Neural cell (in vitro differentiated cells): Measurements from ENCODE around the gene SH3GL3. TPM values are rescaled to one million over a fixed set of nuclear protein-coding genes. Genes with fewer than 3 reads are reported as not detected.

Source experiments
- H2AFZ ChIP-seq: fragments of 200-600, 300-800 bp; sonication (generic), shearing (Covaris generic); 2 replicates; pipeline ENCODE4 v1.6.0; 2014; ENCODE audit warnings: low read depth, mild to moderate bottlenecking, antibody characterized with exemption, low read length, moderate library complexity
- H3F3A ChIP-seq: fragments of 200-600 bp; shearing (Covaris generic); 2 replicates; pipeline ENCODE4 v1.6.1; 2016; ENCODE audit warnings: mild to moderate bottlenecking, moderate library complexity, mixed read lengths, antibody characterized with exemption, low read length; ENCODE audit not compliant: insufficient read depth, poor library complexity, severe bottlenecking
- H3K27ac ChIP-seq: fragments of 200-600, 300-800 bp; sonication (generic), shearing (Covaris generic); 2 replicates; pipeline ENCODE4 v1.5.1; 2014; ENCODE audit warnings: mild to moderate bottlenecking, low read length, moderate library complexity
- H3K27me3 ChIP-seq: fragments of 300-800, 200-600 bp; sonication (generic), shearing (Covaris generic); 2 replicates; pipeline ENCODE4 v1.6.0; 2014; ENCODE audit warnings: mild to moderate bottlenecking, low read depth, low read length, moderate library complexity; ENCODE audit not compliant: insufficient read depth
- H3K36me3 ChIP-seq: fragments of 300-800, 200-600 bp; sonication (generic), shearing (Covaris generic); 2 replicates; pipeline ENCODE4 v1.5.1; 2014; ENCODE audit warnings: mild to moderate bottlenecking, antibody characterized with exemption, low read length, moderate library complexity; ENCODE audit not compliant: insufficient read depth
- H3K4me2 ChIP-seq: fragments of 300-800, 200-600 bp; sonication (generic), shearing (Covaris generic); 2 replicates; pipeline ENCODE4 v1.6.0; 2014; ENCODE audit warnings: mild to moderate bottlenecking, low read length
- H3K4me3 ChIP-seq: fragments of 300-800, 200-600 bp; sonication (generic), shearing (Covaris generic); 2 replicates; pipeline ENCODE4 v1.5.1; 2014; ENCODE audit warnings: mild to moderate bottlenecking, low read length, moderate library complexity
- H3K79me2 ChIP-seq: fragments of 200-600 bp; shearing (Covaris generic); replicated peaks from 2 replicates; pipeline ENCODE4 v1.6.0; 2014; ENCODE audit warnings: mild to moderate bottlenecking, low read length, moderate library complexity; ENCODE audit not compliant: insufficient read depth
- H3K9ac ChIP-seq: fragments of 300-800, 200-600 bp; sonication (generic), shearing (Covaris generic); 2 replicates; pipeline ENCODE4 v1.6.1; 2016; ENCODE audit warnings: mild to moderate bottlenecking, low read length, mixed read lengths
- H3K9me2 ChIP-seq: fragments of 200-600 bp; shearing (Covaris generic); 2 replicates; pipeline ENCODE4 v1.6.1; 2016; ENCODE audit warnings: mild to moderate bottlenecking, low read length, mixed read lengths; ENCODE audit not compliant: insufficient read depth
- H3K9me3 ChIP-seq: fragments of 200-600, 300-800 bp; sonication (generic), shearing (Covaris generic); 2 replicates; pipeline ENCODE4 v1.6.1; 2016; ENCODE audit warnings: mild to moderate bottlenecking, mixed run types, low read length, moderate library complexity, mixed read lengths
- H4K20me1 ChIP-seq: fragments of 200-600 bp; shearing (Covaris generic); 2 replicates; pipeline ENCODE4 v1.6.1; 2016; ENCODE audit warnings: mild to moderate bottlenecking, mixed run types; ENCODE audit not compliant: insufficient read depth
- CTCF ChIP-seq: fragments of 450-650 bp; IDR thresholded peaks from 2 replicates; pipeline ENCODE4 v1.5.1; 2014; ENCODE audit warnings: antibody characterized with exemption, mild to moderate bottlenecking, moderate library complexity; ENCODE audit not compliant: poor library complexity, severe bottlenecking
- EP300 ChIP-seq: fragments of 450-650 bp; conservative IDR thresholded peaks from 2 replicates; pipeline ENCODE4 v1.6.1; 2014; ENCODE audit warnings: antibody characterized with exemption, mild to moderate bottlenecking, moderate library complexity; ENCODE audit not compliant: poor library complexity, severe bottlenecking
- EZH2 ChIP-seq: fragments of 200-600, 300-800 bp; shearing (Covaris generic), sonication (generic); IDR thresholded peaks from 2 replicates; pipeline ENCODE4 v1.6.1; 2014; ENCODE audit warnings: antibody characterized with exemption, low read length, borderline replicate concordance, mild to moderate bottlenecking; ENCODE audit not compliant: insufficient read depth, poor library complexity, severe bottlenecking
- MXI1 ChIP-seq: fragments of 450-650 bp; conservative IDR thresholded peaks from 2 replicates; pipeline ENCODE4 v1.6.1; 2014; ENCODE audit warnings: antibody characterized with exemption, mild to moderate bottlenecking; ENCODE audit not compliant: poor library complexity, severe bottlenecking
- POLR2AphosphoS5 ChIP-seq: IDR thresholded peaks from 2 replicates; pipeline ENCODE4 v1.6.1; 2012
- RAD21 ChIP-seq: fragments of 450-650 bp; conservative IDR thresholded peaks from 2 replicates; pipeline ENCODE4 v1.6.1; 2014; ENCODE audit warnings: antibody characterized with exemption, mild to moderate bottlenecking, moderate library complexity
- REST ChIP-seq: IDR thresholded peaks from 2 replicates; pipeline ENCODE4 v1.6.1; 2012; ENCODE audit warnings: borderline replicate concordance
- SMC3 ChIP-seq: fragments of 450-650 bp; conservative IDR thresholded peaks from 2 replicates; pipeline ENCODE4 v1.6.1; 2014; ENCODE audit warnings: antibody characterized with exemption, mild to moderate bottlenecking, moderate library complexity; ENCODE audit not compliant: poor library complexity
- TAF1 ChIP-seq: IDR thresholded peaks from 2 replicates; pipeline ENCODE4 v1.6.1; 2012; ENCODE audit warnings: low read depth
- polyA plus RNA-seq: library from polyadenylated mRNA; depleted of rRNA; stranded (reverse); fragments of >200 nt; gene quantifications from 2 replicates; pipeline ENCODE4 v1.2.3, GENCODE V29; 2014

SH3GL3 gene
- polyA plus RNA-seq, 1 donor from 2014 or later, result 104 TPM

GRCh38 chr15:83549623-83550022 lies 102.5 kb downstream of the SH3GL3 start:
- Histone ChIP-seq H3K4me3 (no peak overlapping the region), H3K4me2 (no peak overlapping the region), H3K9ac (no peak overlapping the region), H3K79me2 (no peaks in the 10 kb centered on the region), H3K9me2 (no peaks in the 10 kb centered on the region), H3K27ac (no peak overlapping the region), H3K27me3 (no peaks in the 10 kb centered on the region), H3K9me3 (peaks cover 6% of the 10 kb centered on the region), H2AFZ (no peak overlapping the region), H3K36me3 (no peaks in the 10 kb centered on the region), H3F3A (no peaks in the 10 kb centered on the region), H4K20me1 (no peaks in the 10 kb centered on the region)
- TF ChIP-seq EP300, result no peak
- no peak for TF ChIP-seq MXI1
- TF ChIP-seq POLR2AphosphoS5, result no peak
- TF ChIP-seq TAF1, result no peak
- peak; percentile 29 for TF ChIP-seq REST
- TF ChIP-seq RAD21, result no peak
- no peak for TF ChIP-seq CTCF
- TF ChIP-seq EZH2, result no peak

- Histone ChIP-seq H3K4me2 (no peak overlapping the region), H3K27ac (no peak overlapping the region), H3K9me3 (no peaks in the 10 kb centered on the region), H3K27me3 (no peaks in the 10 kb centered on the region), H3K36me3 (no peaks in the 10 kb centered on the region), H3K9ac (no peak overlapping the region), H3K9me2 (no peaks in the 10 kb centered on the region), H2AFZ (no peak overlapping the region), H3K4me3 (no peak overlapping the region), H4K20me1 (no peaks in the 10 kb centered on the region), H3F3A (no peaks in the 10 kb centered on the region), H3K79me2 (no peaks in the 10 kb centered on the region)
- no peak for TF ChIP-seq EP300
- no peak for TF ChIP-seq TAF1
- no peak for TF ChIP-seq RAD21
- no peak for TF ChIP-seq SMC3
- no peak for TF ChIP-seq POLR2AphosphoS5
- no peak for TF ChIP-seq CTCF
- no peak for TF ChIP-seq EZH2
- no peak for TF ChIP-seq MXI1
- TF ChIP-seq REST, result no peak
Observed at GRCh38 chr15:83554558-83554957, 107.4 kb downstream of the SH3GL3 start.
